DOHH2 (cell line): ENCODE data around the gene FGGY.
"Not testable (repeated sequence)": the region's sequence is repeated elsewhere in the genome, so short reads cannot be mapped to it uniquely, and the experiment has no call there.

Experiments used
- CTCF ChIP-seq: fragments of 200-600 bp; sonication (generic); IDR thresholded peaks from one replicate; pipeline ENCODE4 v1.5.1; 2014; ENCODE audit warnings: antibody characterized with exemption, mild to moderate bottlenecking, low read depth, low read length; ENCODE audit not compliant: poor library complexity, severe bottlenecking
- EZH2phosphoT487 ChIP-seq: fragments of 200-600 bp; sonication (generic); IDR thresholded peaks from 2 replicates; pipeline ENCODE4 v1.6.1; 2017; ENCODE audit warnings: borderline replicate concordance, mild to moderate bottlenecking, antibody characterized with exemption, low read length, moderate library complexity, mixed read lengths

GRCh38 chr1:59354239-59354638, 57.3 kb downstream of the FGGY start:
- TF ChIP-seq CTCF, EZH2phosphoT487: not testable (repeated sequence)
